NCI-H128 (cell line): ENCODE data around the gene RPTN.

ENCODE experiments used
- DNase-seq: peaks from one replicate; lab custom pipeline; 2025; ENCODE audit not compliant: unreplicated experiment; lab: John Stamatoyannopoulos, UW

RPTN gene, protein sequence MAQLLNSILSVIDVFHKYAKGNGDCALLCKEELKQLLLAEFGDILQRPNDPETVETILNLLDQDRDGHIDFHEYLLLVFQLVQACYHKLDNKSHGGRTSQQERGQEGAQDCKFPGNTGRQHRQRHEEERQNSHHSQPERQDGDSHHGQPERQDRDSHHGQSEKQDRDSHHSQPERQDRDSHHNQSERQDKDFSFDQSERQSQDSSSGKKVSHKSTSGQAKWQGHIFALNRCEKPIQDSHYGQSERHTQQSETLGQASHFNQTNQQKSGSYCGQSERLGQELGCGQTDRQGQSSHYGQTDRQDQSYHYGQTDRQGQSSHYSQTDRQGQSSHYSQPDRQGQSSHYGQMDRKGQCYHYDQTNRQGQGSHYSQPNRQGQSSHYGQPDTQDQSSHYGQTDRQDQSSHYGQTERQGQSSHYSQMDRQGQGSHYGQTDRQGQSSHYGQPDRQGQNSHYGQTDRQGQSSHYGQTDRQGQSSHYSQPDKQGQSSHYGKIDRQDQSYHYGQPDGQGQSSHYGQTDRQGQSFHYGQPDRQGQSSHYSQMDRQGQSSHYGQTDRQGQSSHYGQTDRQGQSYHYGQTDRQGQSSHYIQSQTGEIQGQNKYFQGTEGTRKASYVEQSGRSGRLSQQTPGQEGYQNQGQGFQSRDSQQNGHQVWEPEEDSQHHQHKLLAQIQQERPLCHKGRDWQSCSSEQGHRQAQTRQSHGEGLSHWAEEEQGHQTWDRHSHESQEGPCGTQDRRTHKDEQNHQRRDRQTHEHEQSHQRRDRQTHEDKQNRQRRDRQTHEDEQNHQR

DNA sequence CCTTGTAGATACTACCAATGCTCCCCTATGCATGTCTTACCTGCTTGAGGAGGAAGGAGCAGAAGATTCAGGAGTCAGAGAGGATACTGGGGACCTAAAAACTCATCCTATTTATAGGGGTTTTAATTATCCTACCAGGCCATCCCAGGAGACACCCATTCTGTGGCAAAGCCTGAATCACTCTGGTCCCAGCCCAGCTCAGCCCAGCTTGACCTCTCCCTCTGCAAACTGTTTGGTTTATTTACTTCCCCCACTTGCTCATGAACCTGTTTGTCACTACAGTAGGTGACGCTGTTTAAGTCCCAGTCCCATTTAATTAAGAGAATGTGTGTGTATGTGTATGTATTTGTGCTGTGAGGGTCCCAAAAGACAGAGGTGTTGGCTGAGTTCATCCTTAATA, at the start of gene RPTN:
Gene RPTN (minus strand): TSS at position 85 of the 400 bp plus-strand sequence. CDS start 1,339 bp downstream, outside the sequence.
- no peak for DNase-seq

DNA sequence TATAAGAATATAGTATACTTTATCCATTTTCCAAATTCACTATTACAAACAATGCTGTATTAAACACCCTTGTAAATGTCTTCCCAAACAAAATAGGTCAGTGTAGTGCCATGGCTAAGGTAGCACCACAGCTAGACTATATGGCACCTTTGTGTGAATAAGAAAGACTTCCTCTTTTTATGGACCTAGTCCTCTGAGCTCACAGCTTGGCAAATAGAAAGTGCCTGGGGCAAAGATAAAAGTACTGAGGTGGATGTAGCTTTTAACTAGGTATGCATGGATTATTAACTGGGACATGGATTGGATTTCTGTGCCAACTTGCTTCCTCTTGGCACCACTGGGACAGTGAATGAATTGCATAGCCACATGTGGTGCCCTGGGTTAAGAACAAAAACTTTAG, 40.0 kb upstream of the RPTN start:
- DNase-seq, result no peak

DNA sequence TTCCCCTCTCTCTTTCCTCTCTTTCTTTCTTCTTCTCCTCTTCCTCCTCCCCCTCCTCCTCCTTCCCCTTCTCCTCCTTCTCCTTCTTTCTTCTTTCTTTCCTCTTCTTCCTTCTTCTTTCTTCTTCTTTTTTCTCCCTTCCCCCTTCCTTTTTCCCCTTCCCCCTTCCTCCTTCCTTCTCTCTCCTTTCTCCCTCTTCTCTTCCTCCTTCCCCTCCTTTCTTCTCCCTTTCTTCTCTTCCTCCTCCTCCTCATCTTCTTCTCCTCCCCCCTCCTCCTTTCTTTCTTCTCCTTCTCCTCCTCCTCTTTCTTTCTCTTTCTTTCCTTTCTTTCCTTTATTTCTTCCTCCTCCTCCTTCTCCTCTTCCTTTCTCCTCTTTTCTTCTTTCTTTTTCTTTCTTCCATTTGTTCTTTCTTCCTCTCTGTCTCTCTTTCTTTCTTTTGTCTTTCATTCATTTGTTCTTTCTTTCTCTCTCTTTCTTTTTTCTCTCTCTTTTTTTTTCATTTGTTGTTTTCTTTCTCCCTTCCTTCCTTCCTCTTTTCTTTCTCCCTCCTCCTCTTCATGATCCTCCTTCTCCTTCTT, 38.4 kb upstream of the RPTN start:
- no peak for DNase-seq

DNA sequence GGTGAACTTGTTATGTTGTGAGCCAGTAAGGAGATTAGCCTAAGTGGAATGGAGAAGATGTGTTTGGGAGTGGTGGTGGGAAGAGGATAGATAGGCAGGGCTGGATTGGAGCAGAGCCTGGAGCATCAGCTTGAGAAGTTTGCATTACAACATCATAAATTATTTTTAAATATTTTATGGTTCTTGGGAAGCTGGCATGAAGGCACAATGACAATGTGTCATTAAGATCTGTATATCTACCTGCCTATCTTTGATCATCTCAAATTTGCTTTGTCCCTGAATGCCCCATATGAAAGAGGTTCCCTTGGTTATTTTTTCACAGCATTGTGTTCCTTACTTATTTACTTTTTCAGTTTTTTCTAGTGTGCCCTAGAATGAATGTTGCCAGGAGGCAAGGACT, 32.7 kb upstream of the RPTN start:
- DNase-seq, result no peak

DNA sequence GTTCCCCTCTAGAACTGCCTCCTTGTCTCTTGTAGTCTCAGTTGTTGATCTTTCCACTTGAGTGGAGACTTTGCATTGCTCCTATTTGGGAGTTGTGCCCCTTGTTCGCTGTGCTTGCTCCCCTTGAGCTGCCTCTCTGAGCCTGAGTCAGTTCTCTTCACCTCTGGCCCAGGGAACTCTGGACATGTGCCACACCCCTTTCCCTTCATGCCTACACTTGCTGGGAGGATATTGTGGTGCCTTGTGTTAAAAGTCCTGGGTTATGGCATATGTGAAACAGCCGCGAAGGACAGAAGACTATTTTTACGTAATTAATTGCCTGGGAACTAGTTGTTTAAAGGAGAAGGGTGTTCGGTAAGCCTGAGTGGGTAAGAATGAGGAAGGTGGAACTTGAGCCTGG, 32.2 kb upstream of the RPTN start:
- DNase-seq, result no peak

DNA sequence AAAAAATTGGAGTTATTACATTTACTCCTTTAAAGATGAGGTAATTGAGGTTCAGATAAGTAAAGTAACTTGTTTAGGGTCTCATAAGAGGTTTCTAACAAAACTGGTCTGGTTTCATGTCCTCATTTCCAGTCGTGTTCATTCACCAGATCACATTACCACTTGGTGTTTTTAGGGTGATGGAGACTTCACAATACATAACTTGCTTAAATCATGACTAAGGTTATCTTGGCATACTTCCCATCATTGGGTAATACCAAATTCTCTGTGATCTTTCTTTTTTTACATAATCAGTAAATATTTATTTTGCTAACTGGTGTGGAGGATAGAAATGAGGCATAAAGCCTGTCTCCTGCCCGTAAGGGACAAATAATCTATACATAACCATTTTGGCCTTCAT, 31.6 kb upstream of the RPTN start:
- no peak for DNase-seq

DNA sequence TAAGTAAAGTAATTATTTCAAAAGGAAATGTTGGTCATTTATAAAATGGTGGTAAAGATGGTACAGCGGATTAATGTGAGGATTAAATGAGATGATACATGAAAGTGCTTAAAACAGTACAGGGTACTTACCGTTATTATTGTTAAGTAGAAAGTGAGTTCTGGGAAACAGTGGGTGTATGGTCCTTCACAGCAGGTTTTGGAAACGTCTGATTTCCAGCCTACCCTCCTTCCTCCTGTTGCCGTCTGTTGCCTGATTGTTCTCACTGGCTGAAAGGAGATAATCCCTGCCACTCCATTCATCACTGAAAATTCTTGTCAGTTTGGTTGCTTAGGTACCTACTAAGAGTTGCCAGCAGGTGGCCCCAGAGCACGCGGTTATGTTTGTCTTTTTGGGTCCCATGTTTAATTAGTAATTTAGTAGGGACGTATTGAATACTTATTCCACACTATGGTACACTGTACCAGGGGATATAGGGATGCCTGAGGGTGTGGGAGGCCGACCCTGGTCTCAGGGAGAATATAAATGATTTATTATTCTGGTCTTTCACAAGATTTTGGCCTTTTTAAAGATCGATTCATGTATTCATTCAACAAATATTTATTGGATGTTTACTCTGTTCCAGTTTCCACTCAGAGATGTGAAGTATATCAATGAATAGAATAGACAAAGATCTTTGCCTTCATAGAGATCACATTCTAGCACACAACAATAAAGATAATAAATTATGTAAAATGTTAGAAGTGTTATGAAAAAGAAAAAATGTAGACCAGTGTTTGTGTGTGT, 30.8 kb upstream of the RPTN start:
- DNase-seq, result no peak

DNA sequence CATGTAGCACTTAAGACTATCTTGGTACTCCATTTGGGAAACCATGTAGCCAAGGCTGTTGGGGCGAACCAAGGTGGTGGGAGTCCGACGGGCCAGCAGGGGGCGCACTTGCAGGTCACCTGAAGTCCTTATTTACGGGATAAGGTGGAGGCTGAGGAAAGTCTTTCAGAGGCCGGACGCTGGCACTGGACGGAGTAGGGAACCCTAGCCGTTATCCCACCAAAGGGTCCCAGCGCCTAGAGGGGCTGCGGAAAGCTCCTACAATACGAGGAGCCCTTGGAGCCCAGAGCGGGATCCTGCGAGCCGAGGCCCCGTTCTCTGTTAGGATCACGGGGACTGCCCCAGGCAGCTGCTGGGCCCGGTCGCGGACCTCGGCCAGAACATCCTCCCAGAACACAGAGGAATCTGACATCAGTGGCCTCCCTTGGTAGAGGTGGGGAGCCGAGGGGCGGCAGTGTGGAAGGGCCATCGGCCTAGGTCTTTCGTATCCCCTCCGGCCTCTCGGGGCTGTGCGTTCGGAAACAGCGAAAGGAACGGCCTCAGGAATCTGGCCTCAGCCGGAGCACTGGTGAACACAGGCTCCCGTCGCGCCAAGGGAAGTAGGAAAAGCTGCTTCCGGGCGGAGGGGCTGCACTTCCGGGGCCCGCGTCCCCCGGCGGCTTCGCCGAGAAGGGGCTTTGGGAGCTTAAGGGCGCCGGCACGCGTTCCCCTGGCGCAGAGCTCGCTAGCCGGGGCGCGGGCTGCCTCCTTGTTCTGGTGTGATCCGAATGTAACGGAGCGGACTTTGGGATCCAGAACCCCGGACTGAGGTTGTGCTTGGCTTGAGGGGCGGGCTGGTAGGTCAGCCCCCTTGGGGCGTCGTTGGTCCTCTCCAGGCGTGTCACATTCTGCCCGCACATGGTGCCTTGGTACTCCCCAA, 29.9 kb upstream of the RPTN start:
- no peak for DNase-seq

DNA sequence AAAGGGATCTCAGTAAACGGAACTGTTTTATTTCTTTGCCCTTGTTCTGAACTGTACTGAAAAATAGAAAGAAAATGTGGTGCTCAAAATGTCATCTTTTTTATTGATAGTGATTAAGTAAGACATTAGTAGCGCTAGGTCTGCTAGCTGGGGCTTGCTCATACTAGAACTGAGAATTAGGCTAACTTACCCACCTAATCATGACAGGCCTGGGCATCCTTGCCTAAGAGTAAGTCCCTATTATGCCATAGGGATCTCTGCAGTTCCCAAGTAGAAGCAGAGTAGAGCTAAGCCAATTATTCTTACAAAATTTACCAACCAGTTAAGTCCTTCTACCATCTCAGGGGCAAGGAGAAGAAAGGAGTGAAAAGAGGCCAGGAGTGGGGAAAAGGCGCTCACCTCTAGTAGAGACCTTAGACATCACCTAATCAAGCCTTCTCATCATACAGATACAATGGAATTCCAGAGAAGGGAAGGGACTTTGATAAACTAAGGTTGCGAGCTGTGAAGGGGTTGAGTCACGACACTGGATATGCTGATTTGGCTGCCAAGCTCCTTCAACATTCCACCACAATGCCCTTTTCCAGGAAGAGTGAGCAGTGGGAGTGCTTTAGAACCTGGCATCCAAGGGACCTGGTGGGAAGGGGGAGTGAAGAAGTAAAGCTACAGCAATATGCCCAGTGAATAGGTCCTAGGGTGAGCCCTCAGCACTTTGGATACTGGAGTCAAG, 27.7 kb upstream of the RPTN start:
- DNase-seq, result no peak

DNA sequence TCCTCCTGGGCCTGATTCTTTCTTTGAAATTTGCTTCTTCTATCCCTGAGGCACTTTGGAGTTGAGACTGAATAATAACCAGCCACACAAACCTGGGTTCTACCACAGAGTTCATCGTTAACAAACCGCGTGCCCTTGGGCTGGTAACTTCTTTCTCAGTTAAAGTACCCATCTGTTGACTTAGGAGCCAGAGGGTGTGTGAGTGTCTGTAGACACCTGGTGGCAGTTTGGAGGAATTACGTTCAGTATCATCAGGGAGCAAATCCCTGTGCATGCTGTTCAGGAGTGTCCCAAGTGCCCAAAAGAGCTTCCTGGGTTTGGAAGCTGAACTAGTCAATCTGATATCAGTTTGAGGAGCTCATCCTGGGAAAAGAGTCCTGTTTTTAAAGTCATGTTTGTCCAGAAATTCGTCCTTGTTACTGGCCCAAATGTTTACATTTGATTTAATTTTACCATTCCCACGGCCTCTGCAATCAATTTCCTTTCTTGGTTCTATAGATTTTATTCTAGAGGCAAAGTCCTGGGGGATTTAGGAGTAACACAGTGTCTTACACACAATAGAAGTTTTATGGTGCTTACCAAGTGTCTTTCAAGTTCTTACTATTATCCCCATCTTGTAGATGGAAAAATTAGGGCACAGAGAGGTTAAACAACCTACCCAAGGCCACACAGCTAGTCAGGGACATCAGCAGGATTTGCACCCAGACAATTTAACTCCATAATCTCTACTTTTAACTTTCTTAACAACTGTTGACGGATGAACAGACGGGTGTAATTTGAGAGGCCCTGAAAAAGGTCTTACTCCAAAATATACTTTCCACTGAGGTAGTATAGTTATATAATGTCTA, 26.7 kb upstream of the RPTN start:
- no peak for DNase-seq

DNA sequence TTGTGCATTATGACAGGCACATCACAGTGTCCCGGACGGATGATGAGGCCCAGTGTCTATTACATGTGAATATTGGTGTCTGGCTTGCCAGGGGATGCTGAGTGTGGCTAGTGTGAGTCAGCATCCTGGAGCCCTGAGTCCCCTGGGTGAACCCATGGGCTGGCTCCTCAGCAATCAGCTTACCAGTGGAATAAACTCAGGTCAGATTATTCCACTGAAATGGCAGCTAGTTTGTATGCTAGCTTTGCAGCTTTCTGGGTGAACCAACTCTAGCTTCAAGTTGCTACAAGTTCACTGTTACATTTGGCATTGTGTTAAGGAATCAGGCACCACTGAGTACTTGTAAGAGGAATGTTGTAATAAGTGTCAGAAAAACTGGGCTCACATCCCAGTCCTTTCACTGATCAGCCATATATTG, 23.9 kb upstream of the RPTN start:
- no peak for DNase-seq

DNA sequence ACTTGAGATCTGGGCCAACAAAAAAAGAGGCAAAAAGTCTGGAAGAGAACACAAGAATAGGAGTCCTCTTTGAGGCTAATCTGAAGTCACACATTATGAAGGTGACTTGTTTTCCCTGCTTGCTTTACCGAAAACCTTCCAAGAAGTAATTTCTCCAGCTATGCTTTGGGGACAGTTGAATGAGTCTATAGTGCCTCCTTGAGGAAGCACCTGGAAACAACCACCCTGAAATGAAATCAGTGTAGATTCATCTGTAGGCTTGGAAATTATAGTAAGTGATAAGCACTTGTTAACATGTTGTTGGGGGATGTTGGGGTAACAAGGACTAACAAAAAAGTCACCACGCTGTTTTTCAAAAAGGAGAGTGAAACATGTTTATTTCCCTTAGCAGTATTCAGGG, 23.4 kb upstream of the RPTN start:
- DNase-seq, result no peak

DNA sequence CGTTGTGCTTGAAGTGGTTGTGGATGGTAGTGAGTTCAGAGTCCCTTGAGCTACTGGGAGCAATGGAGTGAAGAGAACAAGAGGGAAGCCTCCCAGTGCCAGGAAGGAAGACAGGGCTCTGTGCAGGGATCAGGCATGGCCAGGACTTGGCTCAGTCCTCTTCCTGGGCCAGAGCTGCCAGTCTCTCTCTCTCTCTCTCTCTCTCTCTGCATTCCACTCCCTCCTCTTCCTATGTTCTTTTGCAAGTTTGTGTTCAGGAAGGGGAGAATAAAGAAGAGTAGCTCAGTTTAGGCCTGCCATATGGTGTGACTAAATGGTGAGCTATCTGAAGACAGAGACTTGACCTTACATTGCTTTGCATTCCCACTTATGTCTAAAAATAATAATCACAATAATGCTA, 20.5 kb upstream of the RPTN start:
- DNase-seq, result no peak

DNA sequence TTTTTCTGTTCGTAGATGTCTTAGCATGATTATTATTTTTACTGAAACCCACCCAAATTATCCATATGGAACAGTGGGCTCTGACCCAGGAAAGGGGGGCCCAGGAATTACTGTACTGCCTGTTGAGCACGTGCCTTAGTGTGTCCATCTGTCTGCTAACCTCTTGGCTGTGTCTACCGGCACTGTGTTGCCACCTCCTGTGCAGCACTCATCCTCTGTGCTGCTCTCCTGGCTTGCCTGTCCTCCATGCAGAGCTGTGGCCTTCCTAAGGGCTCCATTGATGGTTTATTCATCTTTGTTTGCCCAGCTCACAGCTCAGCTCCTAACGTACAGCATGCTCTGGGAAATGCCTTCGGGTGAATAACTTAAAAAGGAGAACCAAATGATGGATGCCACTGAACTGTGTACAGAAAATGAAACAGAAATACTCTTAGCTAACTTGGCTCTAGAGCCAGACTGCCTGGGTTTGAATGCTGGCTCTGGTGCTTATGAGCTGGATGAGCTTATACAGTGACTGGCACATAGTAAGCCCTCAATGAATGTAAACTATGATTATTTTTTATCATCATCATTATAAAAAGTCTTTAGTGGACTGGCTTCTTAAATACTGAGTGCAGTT, 11.4 kb upstream of the RPTN start:
- no peak for DNase-seq

DNA sequence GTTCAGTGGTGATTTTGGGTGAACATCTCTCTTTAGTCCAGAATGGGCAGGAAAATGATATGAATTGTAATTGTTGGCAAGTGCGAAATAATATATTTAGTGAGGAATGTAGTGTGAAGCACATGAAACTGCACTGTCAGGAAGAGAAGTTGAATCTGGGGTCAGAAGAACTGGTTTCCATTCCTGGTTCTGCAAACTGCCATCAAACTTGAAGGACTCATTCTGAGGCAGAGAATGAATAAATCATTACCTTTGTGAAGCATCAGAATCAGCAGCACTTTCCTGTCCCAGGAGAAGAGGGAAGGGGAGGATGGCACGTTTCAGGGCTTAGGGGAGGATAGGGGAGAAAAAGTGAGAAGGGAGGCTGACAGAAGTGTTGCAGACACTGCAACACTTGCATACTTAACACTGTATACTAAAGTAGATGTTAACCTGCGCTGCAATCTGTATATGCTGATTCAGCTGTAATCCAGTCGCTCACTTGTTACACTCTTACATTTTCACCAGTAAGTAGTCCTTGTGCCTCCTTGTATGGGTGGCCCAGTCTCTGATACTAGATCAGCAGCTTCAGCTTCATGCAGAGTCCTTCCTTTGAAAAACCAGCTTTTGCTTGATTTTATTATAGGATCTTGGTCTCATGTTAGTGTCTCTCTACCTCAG, 10.5 kb upstream of the RPTN start:
- no peak for DNase-seq

DNA sequence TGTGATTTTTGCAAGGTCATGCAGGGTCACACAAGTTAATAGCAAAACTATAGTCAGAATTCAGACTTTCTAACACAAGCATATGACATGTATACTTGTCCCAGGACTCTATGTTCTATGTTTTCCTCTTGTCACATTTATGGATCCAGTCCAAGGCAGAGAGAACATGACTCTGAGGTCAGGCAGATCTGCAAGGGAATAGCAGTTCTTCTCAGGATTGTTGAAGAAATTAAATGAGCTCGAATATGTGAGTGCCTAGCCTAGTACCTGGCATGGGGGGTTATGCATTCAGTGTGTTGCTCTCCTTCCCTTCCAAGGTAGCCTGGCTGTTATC, 9.5 kb upstream of the RPTN start:
- no peak for DNase-seq

DNA sequence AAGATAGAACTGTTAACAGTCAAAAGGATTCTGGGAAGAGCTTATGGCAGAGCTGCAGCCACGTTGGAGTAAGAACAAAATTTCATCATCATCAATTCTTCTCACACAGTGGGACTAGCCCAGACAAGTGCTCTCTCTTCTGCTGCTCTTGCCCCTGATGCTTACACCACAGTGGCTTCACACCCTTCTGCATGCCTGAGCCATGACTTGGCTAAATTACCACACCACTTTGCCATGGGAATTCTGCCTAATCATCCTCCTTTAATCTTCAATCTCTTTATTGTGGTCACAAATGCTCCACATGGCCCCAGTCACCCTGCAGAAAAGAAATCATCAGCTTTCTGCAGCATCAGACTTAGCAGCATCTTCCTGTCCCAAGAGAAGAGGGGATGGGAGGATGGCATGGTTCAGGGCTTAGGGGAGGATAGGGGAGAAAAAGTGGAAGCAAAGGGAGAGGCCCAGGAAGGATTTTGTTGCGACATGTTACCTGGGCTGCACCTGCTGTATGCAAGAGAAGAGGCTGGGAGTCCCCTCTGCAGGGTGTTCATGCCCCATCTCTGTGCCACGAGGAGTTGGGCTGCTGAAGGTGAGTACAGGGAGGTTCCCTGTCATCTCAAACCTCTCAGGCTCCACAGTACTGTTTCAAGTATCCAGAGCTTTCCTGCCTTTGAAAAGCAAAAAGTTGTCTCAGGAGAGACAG, 9.0 kb upstream of the RPTN start:
- no peak for DNase-seq
